ENCODE measurements around the gene SLC17A1. TPM values are rescaled to one million over a fixed set of nuclear protein-coding genes. Genes with fewer than 3 reads are reported as not detected.

Gene SLC17A1
- total and polyA plus RNA-seq, 2 of the 13 experiments (the other 11 are each of a cell fraction or from before 2014, with no cell fraction given), result 0.09 to 2.1 TPM

DNA sequence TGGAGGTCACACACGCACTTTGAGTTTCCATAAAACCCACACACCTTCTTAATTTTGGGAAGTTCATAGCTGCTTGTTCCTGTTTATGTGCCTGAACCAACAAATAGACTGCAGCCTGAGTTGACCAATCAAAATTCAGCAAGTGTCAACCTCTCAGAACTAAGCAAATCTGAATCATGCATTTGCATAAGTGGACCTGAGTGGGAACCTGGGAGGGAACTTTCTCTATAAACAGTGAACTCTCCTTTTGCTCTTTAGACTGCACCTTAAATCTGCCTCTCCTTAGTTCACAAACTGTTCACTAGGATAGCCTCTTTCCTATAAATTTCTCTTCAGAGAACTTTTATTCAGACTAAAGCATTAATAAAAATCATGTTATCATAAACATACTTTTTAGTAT, 37.9 kb downstream of the SLC17A1 start:
- no TSS peak for BruUV-seq (replicated peaks)
- H2AFZ ChIP-seq (ENCODE audit: low read length), result no peak overlapping the region
- CTCF ChIA-PET (ENCODE audit: low intra/inter-chr PET ratio, low total read pairs), result no interaction called here
- no peak for DNase-seq (ENCODE audit: low spot score)
- H4K20me1 ChIP-seq (ENCODE audit: insufficient read depth, low read length), result no peaks in the 10 kb centered on the region
- no peak for TF ChIP-seq TBX2 (CRISPR knock-in tag; IDR thresholded peaks at IDR 0.05; ENCODE audit: borderline replicate concordance)
- no peak overlapping the region for H3K27ac ChIP-seq (ENCODE audit: extremely low read length, insufficient read depth, low read length)
- POLR2A ChIA-PET, result no interaction called here
- H3K27me3 ChIP-seq (ENCODE audit: control insufficient read depth in 1 of 2, insufficient read depth in 2 of 2, low read length in 2 of 2), result no peaks in the 10 kb centered on the region
- H3K4me3 ChIP-seq (replicated peaks in 1 of 3; ENCODE audit: insufficient read depth in 1 of 3, low read depth in 2 of 3, low read length in 3 of 3), result no peak overlapping the region
- intact Hi-C loops (cut with micrococcal nuclease; ENCODE audit: unreplicated experiment) (no loop called here), in situ Hi-C loops (cut with HindIII; ENCODE audit: extremely low pct_ligation_motif_present, low pct_unique_long_range_greater_than_20kb) (loop anchor here (5.0 kb wide), 2 partner anchors 98 to 148 kb away; no protein-coding TSS in a partner anchor)
- H3K4me1 ChIP-seq (ENCODE audit: insufficient read depth, low read length), result no peaks in the 10 kb centered on the region
- FAIRE-seq, result no peak
- no peaks in the 10 kb centered on the region for H3K9me3 ChIP-seq (ENCODE audit: low read length)
- H3K4me2 ChIP-seq (ENCODE audit: low read depth, low read length), result no peak overlapping the region
- H3K79me2 ChIP-seq (ENCODE audit: insufficient read depth, low read length), result no peaks in the 10 kb centered on the region
- WGBS (ENCODE audit: low lambda C conversion rate), result 100% methylated on average over 1 of the region's 1 CpG
- no peaks in the 10 kb centered on the region for H3K36me3 ChIP-seq (replicated peaks in 1 of 2; ENCODE audit: control insufficient read depth in 1 of 2, insufficient read depth in 2 of 2, low read length in 2 of 2)
- no peak for ATAC-seq
- no peak overlapping the region for H3K9ac ChIP-seq (ENCODE audit: insufficient read depth, low read depth, low read length)

DNA sequence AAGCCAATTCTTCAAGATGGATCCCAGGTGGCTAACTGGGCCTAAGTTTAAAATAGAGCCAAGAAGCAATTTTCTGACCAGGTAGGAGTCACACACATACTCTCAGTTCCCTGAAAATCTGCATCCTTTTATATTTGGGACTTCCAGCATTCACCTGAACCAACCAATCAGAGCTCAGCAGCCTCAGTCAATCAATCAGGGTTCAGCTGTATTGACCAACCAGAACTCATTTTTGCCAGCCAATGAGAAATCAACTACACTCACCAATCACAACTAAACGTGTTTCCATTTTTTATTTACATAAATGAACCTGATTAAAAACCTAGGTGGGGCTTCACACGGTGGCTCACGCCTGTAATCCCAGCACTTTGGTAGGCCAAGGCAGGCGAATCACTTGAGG, 39.8 kb downstream of the SLC17A1 start:
- Histone ChIP-seq H4K20me1 (ENCODE audit: insufficient read depth, low read length) (no peaks in the 10 kb centered on the region), H3K4me1 (ENCODE audit: insufficient read depth, low read length) (no peaks in the 10 kb centered on the region; the same call in 1 of the 2 replicates), H2AFZ (ENCODE audit: low read length) (no peak overlapping the region), H3K9ac (ENCODE audit: insufficient read depth, low read depth, low read length) (no peak overlapping the region), H3K36me3 (replicated peaks in 1 of 2; ENCODE audit: control insufficient read depth in 1 of 2, insufficient read depth in 2 of 2, low read length in 2 of 2) (no peaks in the 10 kb centered on the region), H3K27ac (ENCODE audit: extremely low read length, insufficient read depth, low read length) (no peak overlapping the region), H3K4me2 (ENCODE audit: low read depth, low read length) (no peak overlapping the region), H3K79me2 (ENCODE audit: insufficient read depth, low read length) (no peaks in the 10 kb centered on the region), H3K9me3 (ENCODE audit: low read length) (no peaks in the 10 kb centered on the region), H3K4me3 (replicated peaks in 1 of 3; ENCODE audit: insufficient read depth in 1 of 3, low read depth in 2 of 3, low read length in 3 of 3) (no peak overlapping the region), H3K27me3 (ENCODE audit: control insufficient read depth in 1 of 2, insufficient read depth in 2 of 2, low read length in 2 of 2) (no peaks in the 10 kb centered on the region)
- DNase-seq (ENCODE audit: low spot score) (no peak), FAIRE-seq (no peak), ATAC-seq (no peak)
- ChIA-PET POLR2A (no interaction called here), CTCF (ENCODE audit: low intra/inter-chr PET ratio, low total read pairs) (no interaction called here)
- 75% methylated on average over 4 of the region's 4 CpGs for WGBS (ENCODE audit: low lambda C conversion rate)
- in situ Hi-C loops (cut with HindIII; ENCODE audit: extremely low pct_ligation_motif_present, low pct_unique_long_range_greater_than_20kb) (loop anchor here (5.0 kb wide), 2 partner anchors 100 to 150 kb away; no protein-coding TSS in a partner anchor), intact Hi-C loops (cut with micrococcal nuclease; ENCODE audit: unreplicated experiment) (no loop called here)
- BruUV-seq (replicated peaks), result no TSS peak
- TF ChIP-seq ARNT2 (CRISPR knock-in tag; IDR thresholded peaks at IDR 0.05; ENCODE audit: low read depth), result no peak
- TF ChIP-seq CBFB (CRISPR knock-in tag; IDR thresholded peaks at IDR 0.05), result no peak
- TF ChIP-seq NONO (IDR thresholded peaks at IDR 0.05), result no peak
- no peak for TF ChIP-seq NONO (CRISPR knock-in tag; conservative IDR thresholded peaks at IDR 0.05)
- TF ChIP-seq, protein P1, sequence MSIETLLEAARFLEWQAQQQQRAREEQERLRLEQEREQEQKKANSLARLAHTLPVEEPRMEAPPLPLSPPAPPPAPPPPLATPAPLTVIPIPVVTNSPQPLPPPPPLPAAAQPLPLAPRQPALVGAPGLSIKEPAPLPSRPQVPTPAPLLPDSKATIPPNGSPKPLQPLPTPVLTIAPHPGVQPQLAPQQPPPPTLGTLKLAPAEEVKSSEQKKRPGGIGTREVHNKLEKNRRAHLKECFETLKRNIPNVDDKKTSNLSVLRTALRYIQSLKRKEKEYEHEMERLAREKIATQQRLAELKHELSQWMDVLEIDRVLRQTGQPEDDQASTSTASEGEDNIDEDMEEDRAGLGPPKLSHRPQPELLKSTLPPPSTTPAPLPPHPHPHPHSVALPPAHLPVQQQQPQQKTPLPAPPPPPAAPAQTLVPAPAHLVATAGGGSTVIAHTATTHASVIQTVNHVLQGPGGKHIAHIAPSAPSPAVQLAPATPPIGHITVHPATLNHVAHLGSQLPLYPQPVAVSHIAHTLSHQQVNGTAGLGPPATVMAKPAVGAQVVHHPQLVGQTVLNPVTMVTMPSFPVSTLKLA (IDR thresholded peaks at IDR 0.05), result no peak
- TF ChIP-seq NR2F2 (IDR thresholded peaks at IDR 0.05; ENCODE audit: borderline replicate concordance, low read depth), result no peak
- no peak for TF ChIP-seq PPARG (CRISPR knock-in tag; conservative IDR thresholded peaks at IDR 0.05)
- TF ChIP-seq IKZF1 (IDR thresholded peaks at IDR 0.05), result no peak
- TF ChIP-seq, protein P2, sequence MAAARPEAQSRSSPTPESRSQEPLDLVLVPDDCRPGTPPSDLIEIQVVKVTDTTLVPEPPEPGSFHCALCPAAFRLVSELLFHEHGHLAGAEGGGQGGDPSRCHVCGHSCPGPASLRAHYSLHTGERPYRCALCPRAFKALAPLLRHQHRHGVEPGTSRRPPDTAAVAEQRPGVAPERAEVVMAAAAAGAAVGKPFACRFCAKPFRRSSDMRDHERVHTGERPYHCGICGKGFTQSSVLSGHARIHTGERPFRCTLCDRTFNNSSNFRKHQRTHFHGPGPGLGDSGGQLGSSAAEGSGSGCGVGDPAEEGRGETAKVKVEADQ (CRISPR knock-in tag; IDR thresholded peaks at IDR 0.05; ENCODE audit: borderline replicate concordance), result no peak
- no peak for TF ChIP-seq KMT2A (CRISPR knock-in tag; IDR thresholded peaks at IDR 0.05)
- TF ChIP-seq, protein P3, sequence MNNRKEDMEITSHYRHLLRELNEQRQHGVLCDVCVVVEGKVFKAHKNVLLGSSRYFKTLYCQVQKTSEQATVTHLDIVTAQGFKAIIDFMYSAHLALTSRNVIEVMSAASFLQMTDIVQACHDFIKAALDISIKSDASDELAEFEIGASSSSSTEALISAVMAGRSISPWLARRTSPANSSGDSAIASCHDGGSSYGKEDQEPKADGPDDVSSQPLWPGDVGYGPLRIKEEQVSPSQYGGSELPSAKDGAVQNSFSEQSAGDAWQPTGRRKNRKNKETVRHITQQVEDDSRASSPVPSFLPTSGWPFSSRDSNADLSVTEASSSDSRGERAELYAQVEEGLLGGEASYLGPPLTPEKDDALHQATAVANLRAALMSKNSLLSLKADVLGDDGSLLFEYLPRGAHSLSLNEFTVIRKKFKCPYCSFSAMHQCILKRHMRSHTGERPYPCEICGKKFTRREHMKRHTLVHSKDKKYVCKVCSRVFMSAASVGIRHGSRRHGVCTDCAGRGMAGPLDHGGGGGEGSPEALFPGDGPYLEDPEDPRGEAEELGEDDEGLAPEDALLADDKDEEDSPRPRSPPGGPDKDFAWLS (CRISPR knock-in tag; IDR thresholded peaks at IDR 0.05; ENCODE audit: borderline replicate concordance), result no peak
- TF ChIP-seq ELK4 (CRISPR knock-in tag; IDR thresholded peaks at IDR 0.05; ENCODE audit: borderline replicate concordance), result no peak
- TF ChIP-seq ZFP37 (CRISPR knock-in tag; IDR thresholded peaks at IDR 0.05; ENCODE audit: borderline replicate concordance), result no peak

Measured in HepG2 (cell line).